HepG2 (cell line): ENCODE measurements around the gene SSBP4. TPM values are rescaled to one million over a fixed set of nuclear protein-coding genes. Genes with fewer than 3 reads are reported as not detected.

Experiments
- MAFF ChIP-seq: IDR thresholded peaks from 2 replicates; pipeline ENCODE4 v1.6.1; 2011; ENCODE audit warnings: low read depth, low read length, improper control_type of control experiment
- NFAT5 ChIP-seq: sonication (generic); formaldehyde crosslinking; IDR thresholded peaks from 2 replicates; pipeline ENCODE4 v1.4.0; 2020; ENCODE audit warnings: missing genetic modification reagents
- PHF21A ChIP-seq: sonication (generic); formaldehyde crosslinking; IDR thresholded peaks from 2 replicates; pipeline ENCODE4 v1.5.0; 2020; ENCODE audit warnings: mild to moderate bottlenecking, missing genetic modification reagents
- RXRA ChIP-seq: sonication (generic); formaldehyde crosslinking; IDR thresholded peaks from 2 replicates; pipeline ENCODE4 v1.5.1; 2020; ENCODE audit warnings: missing genetic modification reagents
- TOE1 ChIP-seq: sonication (generic); formaldehyde crosslinking; IDR thresholded peaks from 2 replicates; pipeline ENCODE4 v1.4.0; 2020; ENCODE audit warnings: mild to moderate bottlenecking, missing genetic modification reagents
- TRAFD1 ChIP-seq: sonication (generic); formaldehyde crosslinking; IDR thresholded peaks from 2 replicates; pipeline ENCODE4 v1.5.1; 2020; ENCODE audit warnings: missing genetic modification reagents, mild to moderate bottlenecking, borderline replicate concordance
- YEATS4 ChIP-seq: sonication (generic); formaldehyde crosslinking; IDR thresholded peaks from 2 replicates; pipeline ENCODE4 v1.4.0; 2020; ENCODE audit warnings: missing genetic modification reagents, borderline replicate concordance
- ZBED4 ChIP-seq: sonication (generic); formaldehyde crosslinking; IDR thresholded peaks from 2 replicates; pipeline ENCODE4 v1.4.0; 2020; ENCODE audit warnings: missing genetic modification reagents, borderline replicate concordance
- ZNF230 ChIP-seq: sonication (generic); formaldehyde crosslinking; IDR thresholded peaks from 2 replicates; pipeline ENCODE4 v1.4.0; 2020; ENCODE audit warnings: mild to moderate bottlenecking, missing genetic modification reagents
- ZNF234 ChIP-seq: sonication (generic); formaldehyde crosslinking; conservative IDR thresholded peaks from 2 replicates; pipeline ENCODE4 v1.5.1; 2020; ENCODE audit warnings: mild to moderate bottlenecking, missing genetic modification reagents
- ZNF260 ChIP-seq: sonication (generic); formaldehyde crosslinking; IDR thresholded peaks from 2 replicates; pipeline ENCODE4 v1.4.0; 2020; ENCODE audit warnings: missing genetic modification reagents, low read depth, mild to moderate bottlenecking, borderline replicate concordance
- ZNF263 ChIP-seq: sonication (generic); formaldehyde crosslinking; IDR thresholded peaks from 2 replicates; pipeline ENCODE4 v1.4.0; 2020; ENCODE audit warnings: missing genetic modification reagents
- ZNF678 ChIP-seq: sonication (generic); formaldehyde crosslinking; IDR thresholded peaks from 2 replicates; pipeline ENCODE4 v1.4.0; 2020; ENCODE audit warnings: mild to moderate bottlenecking, missing genetic modification reagents
- ZNF7 ChIP-seq: IDR thresholded peaks from 2 replicates; pipeline ENCODE4 v1.6.1; 2016; ENCODE audit warnings: missing biosample characterization, missing genetic modification reagents
- ZNF720 ChIP-seq: sonication (generic); formaldehyde crosslinking; IDR thresholded peaks from 2 replicates; pipeline ENCODE4 v1.4.0; 2020; ENCODE audit warnings: missing genetic modification reagents
- ZUFSP ChIP-seq: sonication (generic); formaldehyde crosslinking; IDR thresholded peaks from 2 replicates; pipeline ENCODE4 v1.9.0; 2021; ENCODE audit warnings: missing genetic modification reagents, mild to moderate bottlenecking, borderline replicate concordance
- polyA plus RNA-seq, 8 experiments: library from polyadenylated mRNA; depleted of rRNA in 3 of 8; stranded (reverse) in 7 of 8; unstranded in 1 of 8; fragments of >200 nt; fragmentation: Illumina TruSeq in 4 of 8; extraction: Trizol in 4 of 8; gene quantifications; 2 replicates each; pipeline versions ENCODE4 v1.2.1 to v1.2.3, GENCODE V29; 2011 to 2016; ENCODE audit warnings: low read depth in 4 of 8, missing spikeins in 1 of 8, mixed read lengths in 1 of 8; ENCODE audit not compliant: insufficient read depth in 1 of 8
- total RNA-seq, 5 experiments: library from RNA; depleted of rRNA; stranded (reverse); fragments of >200 nt; fragmentation: Illumina TruSeq; extraction: Trizol; gene quantifications; 2 replicates each; pipeline ENCODE4 v1.2.3, GENCODE V29; 2016; ENCODE audit warnings: low read depth in 1 of 5

The SSBP4 gene
- total and polyA plus RNA-seq, 2 of the 13 experiments (the other 11 are each of a cell fraction or from before 2014, with no cell fraction given): 20.8 to 39.5 TPM

- TF ChIP-seq ZBED4 (CRISPR knock-in tag) (peak; percentile 90; the same call in 1 of the 2 replicates), TRAFD1 (CRISPR knock-in tag) (no peak), TOE1 (CRISPR knock-in tag) (no peak), ZNF263 (CRISPR knock-in tag) (peak; percentile 90), ZNF678 (no peak), ZNF230 (CRISPR knock-in tag) (no peak), ZNF7 (CRISPR knock-in tag) (peak; percentile 27; the same call in 1 of the 2 replicates), YEATS4 (peak; percentile 80; the same call in 1 of the 2 replicates), PHF21A (peak; percentile 87), MAFF (no peak), RXRA (CRISPR knock-in tag) (peak; percentile 87), ZNF260 (CRISPR knock-in tag) (no peak), ZNF234 (no peak), ZNF720 (CRISPR knock-in tag) (0 out of 2 replicates have a peak, but pooled peaks have one; percentile 80), NFAT5 (no peak), ZUFSP (CRISPR knock-in tag) (no peak)
Measured at GRCh38 chr19:18478545-18479311, 59.5 kb downstream of the SSBP4 start (continued).
